Measurements from ENCODE around the gene SNRNP27. TPM values are rescaled to one million over a fixed set of nuclear protein-coding genes. Genes with fewer than 3 reads are reported as not detected.
A peak's percentile ranks its signal among the peaks of the same experiment; 100 is the strongest.
"Not testable (repeated sequence)": the region's sequence is repeated elsewhere in the genome, so short reads cannot be mapped to it uniquely, and the experiment has no call there.

The SNRNP27 gene
- total and polyA plus RNA-seq, 9 donors: 31.6 to 69.0 (median 39.0) TPM

GRCh38 chr2:69888451-69888850, 5.3 kb upstream of the SNRNP27 start:
- TF ChIP-seq EP300 (IDR thresholded peaks at IDR 0.05) (no peak), POLR2A (IDR thresholded peaks at IDR 0.05) (no peak)
- TF ChIP-seq, protein P1, sequence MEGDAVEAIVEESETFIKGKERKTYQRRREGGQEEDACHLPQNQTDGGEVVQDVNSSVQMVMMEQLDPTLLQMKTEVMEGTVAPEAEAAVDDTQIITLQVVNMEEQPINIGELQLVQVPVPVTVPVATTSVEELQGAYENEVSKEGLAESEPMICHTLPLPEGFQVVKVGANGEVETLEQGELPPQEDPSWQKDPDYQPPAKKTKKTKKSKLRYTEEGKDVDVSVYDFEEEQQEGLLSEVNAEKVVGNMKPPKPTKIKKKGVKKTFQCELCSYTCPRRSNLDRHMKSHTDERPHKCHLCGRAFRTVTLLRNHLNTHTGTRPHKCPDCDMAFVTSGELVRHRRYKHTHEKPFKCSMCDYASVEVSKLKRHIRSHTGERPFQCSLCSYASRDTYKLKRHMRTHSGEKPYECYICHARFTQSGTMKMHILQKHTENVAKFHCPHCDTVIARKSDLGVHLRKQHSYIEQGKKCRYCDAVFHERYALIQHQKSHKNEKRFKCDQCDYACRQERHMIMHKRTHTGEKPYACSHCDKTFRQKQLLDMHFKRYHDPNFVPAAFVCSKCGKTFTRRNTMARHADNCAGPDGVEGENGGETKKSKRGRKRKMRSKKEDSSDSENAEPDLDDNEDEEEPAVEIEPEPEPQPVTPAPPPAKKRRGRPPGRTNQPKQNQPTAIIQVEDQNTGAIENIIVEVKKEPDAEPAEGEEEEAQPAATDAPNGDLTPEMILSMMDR (IDR thresholded peaks at IDR 0.05): no peak
- no peaks in the 10 kb centered on the region for H3K9me3 ChIP-seq

DNA sequence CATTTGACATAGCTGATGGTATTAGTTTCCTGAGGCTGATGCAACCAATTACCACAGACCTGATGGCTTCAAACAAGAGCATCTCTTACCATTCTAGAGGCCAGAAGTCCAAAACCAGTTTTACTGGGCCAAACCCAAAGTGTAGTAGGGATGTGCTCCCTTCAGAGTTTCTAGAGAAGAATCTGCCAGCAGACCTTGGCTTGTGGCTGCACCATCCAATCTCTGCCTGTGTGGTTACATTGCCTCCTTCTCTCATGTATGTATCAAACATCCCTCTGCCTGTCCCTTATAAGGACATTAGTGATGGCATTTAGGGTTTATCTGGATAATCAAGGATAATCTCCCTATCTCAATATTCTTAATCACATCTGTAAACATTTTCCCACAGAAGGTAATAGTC, 4.5 kb upstream of the SNRNP27 start:
- TF ChIP-seq EP300 (IDR thresholded peaks at IDR 0.05): no peak
- TF ChIP-seq, protein P1 (IDR thresholded peaks at IDR 0.05): no peak
- Histone ChIP-seq H3K27ac (no peak overlapping the region), H3K27me3 (no peaks in the 10 kb centered on the region), H3K4me3 (no peak overlapping the region), H3K36me3 (no peaks in the 10 kb centered on the region), H3K4me1 (ENCODE audit: insufficient read depth) (no peaks in the 10 kb centered on the region), H3K9me3 (no peaks in the 10 kb centered on the region)
- no peak for DNase-seq
- intact Hi-C loops (cut with DNase I): no loop called here

More at GRCh38 chr2:69888451-69888850, 5.3 kb upstream of the SNRNP27 start:
- H3K27me3 ChIP-seq: no peaks in the 10 kb centered on the region
- no peak overlapping the region for H3K4me3 ChIP-seq
- DNase-seq: no peak
- WGBS, 3 donors: 93 to 96% (median 95%) methylated on average over 4 of the region's 4 CpGs
- no peaks in the 10 kb centered on the region for H3K4me1 ChIP-seq (ENCODE audit: insufficient read depth)
- no peaks in the 10 kb centered on the region for H3K36me3 ChIP-seq
- intact Hi-C loops (cut with DNase I): no loop called here
- H3K27ac ChIP-seq: no peak overlapping the region

DNA sequence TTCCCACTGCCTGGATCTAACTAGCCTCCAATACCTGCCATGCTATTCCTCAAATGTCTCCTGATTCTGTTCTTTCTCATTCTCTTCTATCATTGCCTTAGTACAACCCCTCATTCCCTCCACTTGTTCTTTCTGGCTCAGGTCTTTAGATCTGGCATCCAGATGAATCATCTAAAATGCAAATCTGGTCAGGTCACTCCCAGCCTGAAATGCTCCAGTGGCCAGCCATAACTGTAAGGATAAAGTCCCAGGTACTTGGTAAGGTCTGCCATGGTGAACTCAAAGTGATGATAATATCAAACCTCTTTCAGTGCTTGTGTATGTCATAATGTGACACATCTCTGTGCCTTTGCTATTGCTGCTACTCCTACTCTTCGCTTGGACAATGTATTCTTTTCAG, 2.9 kb upstream of the SNRNP27 start:
- Histone ChIP-seq H3K36me3 (no peaks in the 10 kb centered on the region), H3K9me3 (no peaks in the 10 kb centered on the region), H3K27ac (no peak overlapping the region), H3K4me3 (no peak overlapping the region), H3K27me3 (no peaks in the 10 kb centered on the region), H3K4me1 (ENCODE audit: insufficient read depth) (no peaks in the 10 kb centered on the region)
- no peak for DNase-seq
- TF ChIP-seq POLR2A (IDR thresholded peaks at IDR 0.05): no peak
- TF ChIP-seq, protein P1 (IDR thresholded peaks at IDR 0.05): no peak
- intact Hi-C loops (cut with DNase I): no loop called here
- 33 to 47% (median 37%) methylated on average over 1 of the region's 1 CpG for WGBS, 3 donors

- H3K9me3 ChIP-seq; DNase-seq; H3K36me3 ChIP-seq; intact Hi-C loops (cut with DNase I); H3K4me1 ChIP-seq (ENCODE audit: insufficient read depth); H3K27me3 ChIP-seq; H3K27ac ChIP-seq: not testable (repeated sequence)
- 87 to 93% (median 91%) methylated on average over 7 of the region's 7 CpGs for WGBS, 3 donors
- H3K4me3 ChIP-seq: peak overlapping the region; percentile 71
Observed at GRCh38 chr2:69892838-69893424, 825 bp upstream of the SNRNP27 start.

GRCh38 chr2:69894737-69895136, 981 bp downstream of the SNRNP27 start:
- intact Hi-C loops (cut with DNase I); H3K36me3 ChIP-seq; DNase-seq; H3K9me3 ChIP-seq; H3K27me3 ChIP-seq; H3K4me1 ChIP-seq (ENCODE audit: insufficient read depth): not testable (repeated sequence)
- WGBS, 3 donors: 12 to 22% (median 21%) methylated on average over 23 of the region's 23 CpGs
- H3K27ac ChIP-seq: peak overlapping the region; percentile 63 to 89
- H3K4me3 ChIP-seq: peak overlapping the region; percentile 71

All from ovary (tissue), 9 donors.